ENCODE results near the gene ASXL3.

ASXL3 gene

DNA sequence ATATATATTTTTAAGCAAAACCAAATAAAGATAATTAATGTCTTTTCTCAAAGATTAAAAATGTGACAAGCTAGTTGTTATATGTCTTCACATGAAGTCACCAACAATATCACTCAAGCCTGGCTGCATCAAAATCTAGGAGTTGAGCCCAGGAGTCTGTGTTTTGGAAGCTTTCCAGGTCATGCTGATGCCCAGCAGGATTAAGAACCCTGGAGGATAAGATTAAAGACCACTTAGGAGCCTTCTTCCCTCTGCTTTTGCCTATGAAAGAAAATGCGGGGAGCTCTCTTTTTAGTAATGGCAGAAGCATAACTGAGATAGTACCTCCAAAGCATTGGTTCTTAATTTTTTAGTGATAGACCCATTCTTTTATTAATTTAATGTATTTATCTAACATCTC is 157.4 kb downstream of the ASXL3 start:
- DNase-seq = no peak

DNA sequence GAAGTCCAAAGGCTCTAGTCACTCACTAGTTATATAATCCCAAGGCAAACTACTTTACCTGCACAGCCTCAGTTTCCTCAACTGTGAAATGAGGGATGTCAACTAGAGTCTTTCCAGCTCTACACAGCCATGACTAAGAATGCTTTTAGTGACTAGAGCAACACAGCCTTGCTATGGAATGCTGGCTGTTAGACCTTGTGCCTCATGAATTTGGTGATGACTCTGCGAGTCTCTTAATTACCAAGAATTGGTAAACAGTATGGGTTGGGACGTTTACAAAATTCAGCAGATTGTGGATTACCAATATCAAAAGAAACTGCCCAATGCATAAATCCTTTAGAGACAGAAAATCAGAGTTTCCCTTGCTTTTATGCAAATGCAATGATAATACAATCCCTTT is 163.7 kb downstream of the ASXL3 start:
- no peak for DNase-seq

DNA sequence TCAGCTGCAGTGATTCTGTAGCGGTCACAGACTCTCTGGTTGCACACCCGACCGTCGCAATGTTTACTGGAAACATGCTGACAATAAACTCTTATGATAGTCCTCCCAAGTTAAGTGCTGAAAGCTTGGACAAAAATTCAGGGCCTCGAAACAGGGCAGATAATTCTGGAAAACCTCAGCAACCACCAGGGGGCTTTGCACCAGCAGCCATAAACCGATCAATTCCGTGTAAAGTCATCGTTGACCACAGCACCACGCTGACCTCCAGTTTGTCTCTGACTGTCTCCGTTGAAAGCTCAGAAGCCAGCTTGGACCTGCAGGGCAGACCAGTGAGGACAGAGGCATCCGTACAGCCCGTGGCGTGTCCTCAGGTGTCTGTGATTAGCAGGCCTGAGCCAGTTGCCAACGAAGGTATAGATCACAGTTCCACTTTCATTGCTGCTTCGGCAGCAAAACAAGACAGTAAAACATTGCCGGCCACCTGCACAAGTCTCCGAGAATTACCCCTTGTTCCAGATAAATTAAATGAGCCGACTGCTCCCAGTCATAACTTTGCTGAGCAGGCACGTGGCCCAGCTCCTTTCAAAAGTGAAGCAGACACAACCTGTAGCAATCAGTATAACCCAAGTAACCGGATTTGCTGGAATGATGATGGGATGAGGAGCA is 166.1 kb downstream of the ASXL3 start:
- no peak for DNase-seq

DNA sequence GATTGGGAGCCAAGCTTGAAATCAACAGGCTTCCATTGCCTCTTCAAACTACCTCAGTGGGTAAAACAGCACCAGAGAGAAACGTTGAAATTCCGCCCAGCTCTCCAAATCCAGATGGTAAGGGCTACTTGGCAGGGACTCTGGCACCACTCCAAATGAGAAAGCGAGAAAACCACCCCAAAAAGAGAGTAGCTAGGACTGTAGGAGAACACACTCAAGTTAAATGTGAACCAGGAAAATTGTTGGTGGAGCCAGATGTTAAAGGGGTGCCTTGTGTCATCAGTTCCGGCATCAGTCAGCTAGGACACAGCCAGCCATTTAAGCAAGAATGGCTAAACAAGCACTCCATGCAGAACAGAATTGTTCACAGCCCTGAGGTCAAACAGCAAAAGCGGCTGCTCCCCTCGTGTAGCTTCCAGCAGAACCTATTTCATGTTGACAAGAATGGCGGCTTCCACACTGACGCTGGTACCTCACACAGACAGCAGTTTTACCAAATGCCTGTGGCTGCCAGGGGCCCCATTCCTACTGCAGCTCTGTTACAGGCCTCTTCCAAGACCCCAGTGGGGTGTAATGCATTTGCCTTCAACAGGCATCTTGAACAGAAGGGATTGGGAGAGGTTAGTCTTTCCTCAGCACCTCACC is 167.3 kb downstream of the ASXL3 start:
- no peak for DNase-seq

DNA sequence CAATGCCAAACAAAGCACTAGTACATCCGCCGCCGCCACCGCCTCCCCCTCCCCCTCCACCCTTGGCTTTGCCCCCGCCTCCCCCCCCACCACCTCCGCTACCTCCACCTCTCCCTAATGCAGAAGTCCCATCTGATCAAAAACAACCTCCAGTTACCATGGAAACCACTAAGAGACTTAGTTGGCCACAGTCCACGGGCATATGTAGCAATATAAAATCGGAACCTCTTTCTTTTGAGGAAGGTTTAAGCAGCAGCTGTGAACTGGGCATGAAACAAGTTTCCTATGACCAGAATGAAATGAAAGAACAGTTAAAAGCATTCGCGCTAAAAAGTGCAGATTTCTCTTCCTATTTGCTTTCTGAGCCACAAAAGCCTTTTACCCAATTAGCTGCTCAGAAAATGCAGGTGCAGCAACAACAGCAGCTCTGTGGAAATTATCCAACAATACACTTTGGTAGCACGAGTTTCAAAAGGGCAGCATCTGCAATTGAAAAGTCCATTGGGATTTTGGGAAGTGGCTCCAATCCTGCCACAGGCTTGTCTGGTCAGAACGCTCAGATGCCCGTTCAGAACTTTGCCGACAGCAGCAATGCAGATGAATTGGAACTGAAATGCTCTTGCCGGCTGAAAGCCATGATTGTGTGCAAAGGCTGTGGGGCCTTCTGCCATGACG is 168.0 kb downstream of the ASXL3 start:
- no peak for DNase-seq

DNA sequence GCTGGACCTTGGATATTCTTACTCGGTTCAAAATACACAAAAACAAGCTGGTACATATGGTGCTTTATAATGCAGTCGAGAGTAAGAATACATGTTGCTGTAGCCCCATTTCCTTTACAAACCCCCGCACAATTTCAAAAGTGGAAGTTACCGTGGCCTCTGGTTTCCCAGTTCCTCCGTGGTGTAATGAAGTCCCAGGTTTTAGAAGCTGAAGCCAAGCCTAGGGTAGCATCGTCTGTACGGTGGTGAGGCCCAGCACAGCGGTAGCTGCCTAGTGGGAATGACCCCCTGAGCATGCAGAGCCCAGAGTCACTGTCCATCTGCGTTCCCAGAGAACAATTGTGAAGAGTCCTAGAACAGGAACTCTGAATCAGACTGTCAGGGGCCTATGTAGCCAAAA is 171.8 kb downstream of the ASXL3 start:
- no peak for DNase-seq

DNA sequence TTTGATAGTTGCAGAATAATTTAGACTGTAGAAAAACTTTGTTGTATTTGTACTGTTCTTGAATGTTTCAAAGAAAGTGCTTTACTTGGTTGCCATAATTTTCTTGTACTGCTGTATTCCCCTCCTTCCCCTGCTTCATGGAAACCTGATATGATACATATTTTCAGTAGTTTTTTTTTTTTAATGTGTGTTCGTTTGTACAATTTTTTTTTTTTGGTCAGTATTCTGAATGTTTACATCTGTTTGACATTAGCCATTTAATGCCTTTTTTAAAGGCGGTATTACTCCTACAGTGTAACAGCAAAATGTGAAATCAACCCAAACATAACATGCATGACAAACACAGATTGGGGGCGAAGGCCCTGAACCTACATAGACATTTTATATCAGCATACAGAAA is 172.3 kb downstream of the ASXL3 start:
- DNase-seq = no peak

DNA sequence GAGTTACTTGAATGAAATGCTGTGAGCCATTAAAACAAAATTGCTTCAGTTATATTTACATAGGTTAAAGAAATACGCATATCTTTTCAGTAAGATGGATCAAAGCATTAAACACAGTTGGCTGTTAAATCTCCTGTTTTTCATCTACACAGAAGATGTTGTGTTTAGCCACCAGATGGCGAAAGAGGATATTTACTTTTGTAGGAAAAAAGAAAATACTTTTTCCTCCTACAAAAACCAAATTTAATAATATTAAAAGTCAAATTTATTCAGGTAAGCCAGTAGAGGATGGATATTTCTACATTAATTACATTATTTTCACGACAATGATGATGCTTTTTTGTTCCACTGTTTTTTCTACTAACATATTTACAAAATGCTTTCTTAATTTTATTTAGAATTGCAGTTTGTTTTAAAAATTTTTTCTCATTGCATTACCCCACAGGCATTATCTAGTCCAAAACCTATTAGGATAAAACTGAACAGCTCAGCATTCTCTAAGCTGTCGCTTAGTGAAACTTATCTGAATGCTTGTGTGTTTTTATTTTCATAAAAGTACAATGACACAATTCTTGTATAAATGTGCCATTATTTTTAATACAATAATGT is 173.7 kb downstream of the ASXL3 start:
- DNase-seq = peak; percentile 85

DNA sequence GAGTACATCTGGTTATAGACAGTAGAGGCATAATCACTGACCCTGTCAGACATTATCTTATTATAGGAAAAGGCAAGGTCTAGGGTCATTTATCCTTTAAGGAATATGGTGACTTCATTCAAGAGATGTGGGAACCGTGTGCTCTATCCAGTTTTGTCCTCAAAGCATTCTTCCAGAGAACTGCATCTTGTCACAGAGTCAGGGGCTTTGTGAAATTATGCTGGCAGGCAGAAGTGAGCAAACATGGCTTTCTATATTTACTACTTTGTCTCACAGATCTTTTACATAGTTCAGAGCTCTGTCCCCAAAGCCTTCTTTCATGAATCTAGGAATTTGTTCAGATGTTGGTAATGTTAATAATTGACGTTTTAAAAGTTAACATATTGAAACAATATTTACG is 177.4 kb downstream of the ASXL3 start:
- peak; percentile 73 for DNase-seq

DNA sequence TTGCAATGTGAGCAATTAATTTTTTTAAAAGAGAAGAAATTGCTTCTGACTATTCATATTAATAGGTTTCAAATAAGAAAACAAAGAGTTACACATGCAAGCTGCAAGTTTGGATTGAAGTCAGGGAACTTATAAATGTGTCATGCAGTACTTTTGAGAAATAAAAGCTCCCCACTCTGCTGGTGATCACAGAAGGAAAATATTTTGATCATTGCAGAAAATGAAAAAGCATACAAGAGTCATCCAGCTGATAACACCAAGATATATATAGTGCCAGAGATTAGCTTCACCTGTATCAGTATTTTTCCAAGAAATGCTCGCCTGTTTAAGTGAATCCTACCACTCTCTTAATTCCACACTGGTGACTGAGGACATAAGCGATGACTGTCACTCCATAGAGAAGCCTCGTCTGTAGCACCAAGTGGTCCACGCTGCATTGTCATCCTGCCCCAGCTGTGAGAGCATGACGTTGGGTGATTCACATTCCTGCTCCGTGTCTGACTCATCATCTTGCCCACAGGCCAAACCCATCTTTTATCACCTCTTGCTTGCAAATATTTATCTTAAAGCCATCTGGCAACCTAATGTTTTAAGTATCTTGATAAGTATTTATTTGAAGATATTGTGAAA is 178.0 kb downstream of the ASXL3 start:
- peak; percentile 98 for DNase-seq

DNA sequence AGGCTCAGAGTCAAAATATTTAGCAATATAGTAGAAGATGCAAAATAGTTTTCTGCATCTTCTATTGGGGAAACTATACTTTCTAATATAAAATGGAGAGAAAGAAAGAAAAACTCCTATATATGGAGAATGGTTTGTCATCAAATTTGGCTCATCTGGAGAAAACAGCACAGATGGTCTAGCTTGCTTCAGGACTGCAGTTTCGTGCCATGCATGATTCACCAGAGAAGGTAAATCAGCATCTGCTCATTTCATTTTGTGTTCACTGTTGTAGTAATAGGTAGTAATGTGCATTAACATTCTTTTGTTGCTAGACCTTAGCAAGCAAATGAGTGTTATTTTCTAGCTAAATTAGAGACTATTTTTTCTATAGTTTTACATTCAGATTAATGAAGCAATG is 179.0 kb downstream of the ASXL3 start:
- peak; percentile 82 for DNase-seq

DNA sequence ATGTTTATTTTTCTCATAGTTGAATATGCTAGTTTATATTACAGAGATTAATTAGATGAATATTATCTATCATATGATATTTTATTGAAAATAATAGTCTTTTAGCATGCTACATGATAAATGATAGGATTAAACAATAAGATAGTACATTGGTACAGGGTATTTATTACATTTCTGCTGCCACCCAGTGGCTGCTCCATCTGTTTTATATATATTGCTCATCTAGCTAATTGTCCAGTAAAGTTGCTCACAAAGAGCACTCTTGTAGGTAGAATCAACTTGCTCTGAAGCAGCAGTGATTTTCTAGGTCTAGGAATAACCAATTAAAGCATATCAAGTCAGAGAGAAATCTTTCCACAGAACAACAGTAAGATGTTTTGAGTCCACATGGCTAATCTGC is 183.3 kb downstream of the ASXL3 start:
- DNase-seq = peak; percentile 70

DNA sequence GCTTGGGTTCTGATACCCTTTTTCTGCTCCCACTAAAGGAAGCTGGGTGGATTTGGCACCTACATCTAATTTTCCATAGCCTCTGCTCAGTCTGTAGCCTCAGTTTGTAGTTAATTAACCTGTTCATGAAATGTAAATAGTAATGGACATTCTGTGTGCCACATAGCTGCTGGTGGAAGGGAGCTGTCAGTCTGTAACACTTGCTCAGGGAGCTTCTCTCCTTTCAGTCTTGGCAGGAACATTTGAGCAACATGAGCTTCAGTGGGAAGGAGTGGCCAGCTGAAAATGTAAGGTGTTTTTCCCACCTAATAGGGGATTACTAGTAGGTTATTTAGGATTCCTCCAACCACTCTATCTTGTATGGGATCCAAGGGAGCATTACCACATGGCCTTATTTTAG is 203.4 kb downstream of the ASXL3 start:
- DNase-seq = no peak

All from DMS53 (cell line).